H9 (cell line): ENCODE results near the gene SZT2. TPM values are rescaled to one million over a fixed set of nuclear protein-coding genes. Genes with fewer than 3 reads are reported as not detected.

Experiments used
- DNase-seq: peaks from one replicate; pipeline ENCODE4 v3.0.0-alpha.2; 2017
- H2AFZ ChIP-seq: one replicate; pipeline ENCODE4 v1.6.1; 2013; ENCODE audit warnings: mild to moderate bottlenecking, low read length, control low read depth, moderate library complexity
- H2AK5ac ChIP-seq: 2 replicates; pipeline ENCODE4 v1.6.1; 2013; ENCODE audit warnings: low read length, control low read depth, mixed read lengths; ENCODE audit not compliant: insufficient read length
- H2BK120ac ChIP-seq: one replicate; pipeline ENCODE4 v1.6.1; 2013; ENCODE audit warnings: low read depth, mild to moderate bottlenecking, low read length, control low read depth, inconsistent platforms; ENCODE audit not compliant: poor library complexity, severe bottlenecking
- H2BK12ac ChIP-seq: 2 replicates; pipeline ENCODE4 v1.6.1; 2013; ENCODE audit warnings: low read length, control low read depth, mixed read lengths, low read depth; ENCODE audit not compliant: insufficient read length
- H2BK15ac ChIP-seq: 2 replicates; pipeline ENCODE4 v1.6.1; 2013; ENCODE audit warnings: low read depth, low read length, control low read depth
- H2BK20ac ChIP-seq: one replicate; pipeline ENCODE4 v1.6.1; 2013; ENCODE audit warnings: low read depth, mild to moderate bottlenecking, low read length, control low read depth, inconsistent platforms; ENCODE audit not compliant: poor library complexity, severe bottlenecking
- H2BK5ac ChIP-seq: 2 replicates; pipeline ENCODE4 v1.6.1; 2013; ENCODE audit warnings: low read length, control low read depth, mixed read lengths; ENCODE audit not compliant: insufficient read length
- H3K14ac ChIP-seq: 2 replicates; pipeline ENCODE4 v1.6.1; 2013; ENCODE audit warnings: low read length, control low read depth; ENCODE audit not compliant: insufficient read depth
- H3K18ac ChIP-seq: 2 replicates; pipeline ENCODE4 v1.6.1; 2013; ENCODE audit warnings: low read depth, mild to moderate bottlenecking, mixed read lengths, low read length, control low read depth; ENCODE audit not compliant: insufficient read length
- H3K23ac ChIP-seq: 2 replicates; pipeline ENCODE4 v1.6.1; 2013; ENCODE audit warnings: low read length, control low read depth, mixed read lengths, low read depth; ENCODE audit not compliant: insufficient read length
- H3K23me2 ChIP-seq: 2 replicates; pipeline ENCODE4 v1.6.1; 2013; ENCODE audit warnings: low read depth, mild to moderate bottlenecking, mixed read lengths, low read length, control low read depth; ENCODE audit not compliant: insufficient read length, poor library complexity, severe bottlenecking
- H3K27ac ChIP-seq: 2 replicates; pipeline ENCODE4 v1.5.1; 2013; ENCODE audit warnings: low read length, control low read depth, mixed read lengths, low read depth; ENCODE audit not compliant: insufficient read length
- H3K27me3 ChIP-seq: 2 replicates; pipeline ENCODE4 v1.6.1; 2013; ENCODE audit warnings: low read length, control low read depth, inconsistent platforms; ENCODE audit not compliant: insufficient read depth
- H3K4ac ChIP-seq: 2 replicates; pipeline ENCODE4 v1.6.1; 2013; ENCODE audit warnings: low read depth, mild to moderate bottlenecking, control low read depth, inconsistent platforms, low read length, moderate library complexity
- H3K4me1 ChIP-seq: 2 replicates; pipeline ENCODE4 v1.6.1; 2013; ENCODE audit warnings: low read length, control low read depth, inconsistent platforms; ENCODE audit not compliant: insufficient read depth
- H3K4me2 ChIP-seq: 2 replicates; pipeline ENCODE4 v1.6.1; 2013; ENCODE audit warnings: low read length, control low read depth, mixed read lengths; ENCODE audit not compliant: insufficient read length, insufficient read depth
- H3K56ac ChIP-seq: 2 replicates; pipeline ENCODE4 v1.6.1; 2013; ENCODE audit warnings: low read depth, mild to moderate bottlenecking, mixed read lengths, low read length, control low read depth; ENCODE audit not compliant: insufficient read length
- H3K79me1 ChIP-seq: 2 replicates; pipeline ENCODE4 v1.6.1; 2013; ENCODE audit warnings: low read depth, mild to moderate bottlenecking, moderate library complexity, low read length, control low read depth, inconsistent platforms; ENCODE audit not compliant: insufficient read depth, poor library complexity, severe bottlenecking
- H3K79me2 ChIP-seq: 2 replicates; pipeline ENCODE4 v1.6.1; 2013; ENCODE audit warnings: low read length, control low read depth, inconsistent platforms; ENCODE audit not compliant: insufficient read depth
- H3K9ac ChIP-seq: 2 replicates; pipeline ENCODE4 v1.6.1; 2013; ENCODE audit warnings: low read length, control low read depth, mixed read lengths; ENCODE audit not compliant: insufficient read length; ENCODE audit errors: extremely low read depth
- H3K9me3 ChIP-seq: one replicate; pipeline ENCODE4 v1.6.1; 2013; ENCODE audit warnings: low read depth, low read length, inconsistent platforms; ENCODE audit not compliant: control insufficient read depth
- H3T11ph ChIP-seq: one replicate; pipeline ENCODE4 v1.6.1; 2013; ENCODE audit warnings: mild to moderate bottlenecking, low read length, control low read depth, inconsistent platforms
- H4K20me1 ChIP-seq: one replicate; pipeline ENCODE4 v1.6.1; 2013; ENCODE audit not compliant: control insufficient read depth, insufficient read length, insufficient read depth
- H4K5ac ChIP-seq: 2 replicates; pipeline ENCODE4 v1.6.1; 2013; ENCODE audit warnings: low read depth, mild to moderate bottlenecking, mixed read lengths, low read length, control low read depth; ENCODE audit not compliant: insufficient read length
- H4K8ac ChIP-seq: replicated peaks from 2 replicates; pipeline ENCODE4 v1.6.1; 2013; ENCODE audit warnings: low read length, control low read depth, mixed read lengths, low read depth; ENCODE audit not compliant: insufficient read length
- H4K91ac ChIP-seq: 2 replicates; pipeline ENCODE4 v1.6.1; 2013; ENCODE audit warnings: low read depth, mild to moderate bottlenecking, moderate library complexity, mixed read lengths, low read length, control low read depth; ENCODE audit not compliant: insufficient read length
- H3K27ac Mint-ChIP-seq, 3 experiments: 2 replicates in 2 of 3; 3 replicates in 1 of 3; pipeline ENCODE4 v1.8.0; 2020 to 2021; ENCODE audit warnings: mixed read lengths in 3 of 3, mild to moderate bottlenecking in 1 of 3, moderate library complexity in 1 of 3
- H3K27me3 Mint-ChIP-seq: 2 replicates; pipeline ENCODE4 v1.8.0; 2021; ENCODE audit warnings: low read depth, mild to moderate bottlenecking, moderate library complexity, mixed read lengths
- H3K36me3 Mint-ChIP-seq, 3 experiments: 2 replicates in 2 of 3; 3 replicates in 1 of 3; pipeline ENCODE4 v1.8.0; 2020 to 2021; ENCODE audit warnings: low read depth in 3 of 3, mixed read lengths in 3 of 3; ENCODE audit not compliant: insufficient read depth in 1 of 3
- H3K4me1 Mint-ChIP-seq, 2 experiments: 2 replicates each; pipeline ENCODE4 v1.8.0; 2020; ENCODE audit warnings: mixed read lengths in 2 of 2
- H3K4me3 Mint-ChIP-seq, 2 experiments: 2 replicates in 1 of 2; 3 replicates in 1 of 2; pipeline ENCODE4 v1.8.0; 2020 to 2021; ENCODE audit warnings: mild to moderate bottlenecking in 2 of 2, mixed read lengths in 2 of 2, moderate library complexity in 1 of 2
- H3K9me3 Mint-ChIP-seq, 2 experiments: 2 replicates in 1 of 2; 3 replicates in 1 of 2; pipeline ENCODE4 v1.8.0; 2020; ENCODE audit warnings: mild to moderate bottlenecking in 2 of 2, mixed read lengths in 2 of 2, moderate library complexity in 1 of 2
- CTCF ChIP-seq: fragments of 200-600 bp; sonication (generic); conservative IDR thresholded peaks from 3 replicates; pipeline ENCODE4 v1.8.0; 2021; ENCODE audit warnings: antibody characterized with exemption, mild to moderate bottlenecking
- WGBS: extraction: QIAGEN DNeasy Blood & Tissue Kit; methylation state at CpG from one replicate; pipeline ENCODE4 v1.1.7; 2013; ENCODE audit warnings: missing lambda C conversion rate, low lambda C conversion rate, mixed read lengths; ENCODE audit not compliant: insufficient read length; ENCODE audit errors: extremely low coverage; 5-methylcytosine and 5-hydroxymethylcytosine counted together
- total RNA-seq: library from RNA; stranded (reverse); gene quantifications from 2 replicates; pipeline ENCODE4 v1.2.1, GENCODE V29; 2021

Gene SZT2
- total RNA-seq, 1 experiment from 2014 or later: 16.8 TPM

GRCh38 chr1:43402089-43402865, 12.6 kb downstream of the SZT2 start:
- WGBS: no CpG with 5 or more reads among the region's 6 CpGs
- Histone ChIP-seq H3K27me3 (no peaks in the 10 kb centered on the region), H2BK15ac (no peak overlapping the region), H3K4ac (no peak overlapping the region), H2BK120ac (no peak overlapping the region), H3K23me2 (no peaks in the 10 kb centered on the region), H3K4me1 (no peaks in the 10 kb centered on the region), H4K20me1 (no peaks in the 10 kb centered on the region), H2AFZ (no peak overlapping the region), H4K91ac (no peak overlapping the region), H3T11ph (no peak overlapping the region), H4K5ac (no peak overlapping the region), H3K27ac (no peak overlapping the region), H2BK12ac (no peak overlapping the region), H3K79me2 (no peaks in the 10 kb centered on the region; the same call in 1 of the 2 replicates), H3K9me3 (no peaks in the 10 kb centered on the region), H3K18ac (no peak overlapping the region), H3K4me2 (no peak overlapping the region), H2BK5ac (no peak overlapping the region), H3K79me1 (no peaks in the 10 kb centered on the region), H4K8ac (no peak overlapping the region), H3K9ac (peak overlapping the region; percentile 11), H3K14ac (no peak overlapping the region), H3K56ac (no peak overlapping the region), H2BK20ac (no peak overlapping the region), H2AK5ac (no peak overlapping the region), H3K23ac (no peak overlapping the region)
- no peak for DNase-seq
- Mint-ChIP-seq H3K36me3 (peaks cover 4 to 33% (median 28%) of the 10 kb centered on the region in 3 experiments; a peak in 6 of 7 replicates), H3K27me3 (no peaks in the 10 kb centered on the region), H3K9me3 (no peaks in the 10 kb centered on the region), H3K27ac (peak overlapping the region in 1 of 3 experiments; percentile 5; a peak in 1 of 7 replicates), H3K4me1 (no peaks in the 10 kb centered on the region), H3K4me3 (no peak overlapping the region)
- no peak for TF ChIP-seq CTCF
